ENCODE measurements around the gene UROS.

DNA sequence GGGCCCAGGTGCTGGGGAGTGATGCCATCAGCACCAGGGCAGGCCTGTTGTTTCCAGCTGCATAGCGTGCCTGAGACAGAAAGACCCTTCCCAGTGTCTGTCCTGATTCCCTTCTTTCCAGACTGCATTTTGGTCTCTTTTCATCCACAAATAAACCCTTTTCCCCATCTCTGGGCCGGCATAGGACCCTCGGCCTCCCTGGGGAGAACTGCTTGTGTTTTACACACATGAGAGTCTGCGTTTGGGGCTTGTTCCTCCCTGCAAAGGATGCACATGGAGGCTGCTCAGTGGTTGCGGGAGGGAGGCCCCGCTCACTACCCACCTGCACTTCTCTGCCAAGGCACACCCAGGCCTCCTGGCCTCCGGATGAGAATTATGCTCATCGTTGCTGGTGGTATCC lies 41.7 kb downstream of the UROS start:
- TF ChIP-seq, protein P1, sequence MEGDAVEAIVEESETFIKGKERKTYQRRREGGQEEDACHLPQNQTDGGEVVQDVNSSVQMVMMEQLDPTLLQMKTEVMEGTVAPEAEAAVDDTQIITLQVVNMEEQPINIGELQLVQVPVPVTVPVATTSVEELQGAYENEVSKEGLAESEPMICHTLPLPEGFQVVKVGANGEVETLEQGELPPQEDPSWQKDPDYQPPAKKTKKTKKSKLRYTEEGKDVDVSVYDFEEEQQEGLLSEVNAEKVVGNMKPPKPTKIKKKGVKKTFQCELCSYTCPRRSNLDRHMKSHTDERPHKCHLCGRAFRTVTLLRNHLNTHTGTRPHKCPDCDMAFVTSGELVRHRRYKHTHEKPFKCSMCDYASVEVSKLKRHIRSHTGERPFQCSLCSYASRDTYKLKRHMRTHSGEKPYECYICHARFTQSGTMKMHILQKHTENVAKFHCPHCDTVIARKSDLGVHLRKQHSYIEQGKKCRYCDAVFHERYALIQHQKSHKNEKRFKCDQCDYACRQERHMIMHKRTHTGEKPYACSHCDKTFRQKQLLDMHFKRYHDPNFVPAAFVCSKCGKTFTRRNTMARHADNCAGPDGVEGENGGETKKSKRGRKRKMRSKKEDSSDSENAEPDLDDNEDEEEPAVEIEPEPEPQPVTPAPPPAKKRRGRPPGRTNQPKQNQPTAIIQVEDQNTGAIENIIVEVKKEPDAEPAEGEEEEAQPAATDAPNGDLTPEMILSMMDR (IDR thresholded peaks at IDR 0.05 in 8 of 11, conservative IDR thresholded peaks at IDR 0.05 in 3 of 11): no peak
- no peak for TF ChIP-seq POLR2AphosphoS5 (IDR thresholded peaks at IDR 0.05)
- TF ChIP-seq POLR2A (IDR thresholded peaks at IDR 0.05): no peak

Measured in spleen (tissue), 7 donors.